Measurements from ENCODE around the gene RBM4.

Gene RBM4

DNA sequence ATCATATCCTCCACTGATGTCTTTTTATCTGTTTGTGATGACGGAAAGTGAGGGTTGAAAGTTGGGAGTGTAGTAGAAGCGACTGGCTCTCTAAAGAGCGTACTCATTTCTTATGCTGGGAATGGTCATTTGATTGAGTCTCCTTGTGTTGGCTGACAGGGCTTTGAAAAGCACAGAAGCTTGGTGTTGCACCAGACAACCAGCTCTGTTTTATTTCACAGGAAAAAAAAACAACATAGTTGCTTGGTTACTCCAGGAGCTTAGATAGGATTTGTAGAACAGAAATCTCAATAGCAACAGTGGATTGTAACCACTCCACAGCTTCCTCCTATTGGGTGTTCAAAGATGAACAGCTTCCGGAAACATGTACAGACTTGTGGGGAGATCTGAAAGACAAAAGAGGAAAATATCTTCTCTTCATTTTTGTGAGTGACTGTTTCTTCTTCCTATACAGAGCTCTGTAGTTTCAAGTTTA lies 19.4 kb upstream of the RBM4 start:
- TF ChIP-seq, protein P1, sequence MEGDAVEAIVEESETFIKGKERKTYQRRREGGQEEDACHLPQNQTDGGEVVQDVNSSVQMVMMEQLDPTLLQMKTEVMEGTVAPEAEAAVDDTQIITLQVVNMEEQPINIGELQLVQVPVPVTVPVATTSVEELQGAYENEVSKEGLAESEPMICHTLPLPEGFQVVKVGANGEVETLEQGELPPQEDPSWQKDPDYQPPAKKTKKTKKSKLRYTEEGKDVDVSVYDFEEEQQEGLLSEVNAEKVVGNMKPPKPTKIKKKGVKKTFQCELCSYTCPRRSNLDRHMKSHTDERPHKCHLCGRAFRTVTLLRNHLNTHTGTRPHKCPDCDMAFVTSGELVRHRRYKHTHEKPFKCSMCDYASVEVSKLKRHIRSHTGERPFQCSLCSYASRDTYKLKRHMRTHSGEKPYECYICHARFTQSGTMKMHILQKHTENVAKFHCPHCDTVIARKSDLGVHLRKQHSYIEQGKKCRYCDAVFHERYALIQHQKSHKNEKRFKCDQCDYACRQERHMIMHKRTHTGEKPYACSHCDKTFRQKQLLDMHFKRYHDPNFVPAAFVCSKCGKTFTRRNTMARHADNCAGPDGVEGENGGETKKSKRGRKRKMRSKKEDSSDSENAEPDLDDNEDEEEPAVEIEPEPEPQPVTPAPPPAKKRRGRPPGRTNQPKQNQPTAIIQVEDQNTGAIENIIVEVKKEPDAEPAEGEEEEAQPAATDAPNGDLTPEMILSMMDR (conservative IDR thresholded peaks at IDR 0.05; ENCODE audit: low read depth, low read length): no peak
- peak overlapping the region; percentile 97 for H3K4me3 ChIP-seq (ENCODE audit: low read depth, low read length)
- peak; percentile 85 for DNase-seq (ENCODE audit: low read depth)

DNA sequence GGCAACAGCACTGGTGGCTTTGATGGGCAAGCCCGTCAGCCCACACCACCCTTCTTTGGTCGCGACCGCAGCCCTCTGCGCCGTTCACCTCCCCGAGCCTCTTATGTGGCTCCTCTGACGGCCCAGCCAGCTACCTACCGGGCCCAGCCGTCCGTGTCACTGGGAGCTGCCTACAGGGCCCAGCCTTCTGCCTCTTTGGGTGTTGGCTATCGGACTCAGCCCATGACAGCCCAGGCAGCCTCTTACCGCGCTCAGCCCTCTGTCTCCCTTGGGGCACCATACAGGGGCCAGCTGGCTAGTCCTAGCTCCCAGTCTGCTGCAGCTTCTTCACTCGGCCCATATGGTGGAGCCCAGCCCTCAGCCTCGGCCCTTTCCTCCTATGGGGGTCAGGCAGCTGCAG lies 14.1 kb upstream of the RBM4 start:
- TF ChIP-seq, protein P1 (conservative IDR thresholded peaks at IDR 0.05; ENCODE audit: low read depth, low read length): no peak
- no peak for DNase-seq (ENCODE audit: low read depth)
- no peak overlapping the region for H3K4me3 ChIP-seq (ENCODE audit: low read depth, low read length)

DNA sequence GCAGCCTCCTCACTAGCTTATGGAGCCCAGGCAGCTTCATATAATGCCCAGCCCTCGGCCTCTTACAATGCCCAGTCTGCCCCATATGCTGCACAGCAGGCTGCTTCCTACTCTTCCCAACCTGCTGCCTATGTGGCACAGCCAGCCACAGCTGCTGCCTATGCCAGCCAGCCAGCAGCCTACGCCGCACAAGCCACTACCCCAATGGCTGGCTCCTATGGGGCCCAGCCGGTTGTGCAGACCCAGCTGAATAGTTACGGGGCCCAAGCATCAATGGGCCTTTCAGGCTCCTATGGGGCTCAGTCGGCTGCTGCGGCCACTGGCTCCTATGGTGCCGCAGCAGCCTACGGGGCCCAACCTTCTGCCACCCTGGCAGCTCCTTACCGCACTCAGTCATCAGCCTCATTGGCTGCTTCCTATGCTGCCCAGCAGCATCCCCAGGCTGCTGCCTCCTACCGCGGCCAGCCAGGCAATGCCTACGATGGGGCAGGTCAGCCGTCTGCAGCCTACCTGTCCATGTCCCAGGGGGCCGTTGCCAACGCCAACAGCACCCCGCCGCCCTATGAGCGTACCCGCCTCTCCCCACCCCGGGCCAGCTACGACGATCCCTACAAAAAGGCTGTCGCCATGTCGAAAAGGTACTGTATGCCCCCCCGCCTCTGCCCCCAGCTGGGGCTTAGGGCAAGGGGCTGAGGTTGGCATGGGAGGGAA lies 13.3 kb upstream of the RBM4 start:
- DNase-seq (ENCODE audit: low read depth): no peak
- TF ChIP-seq, protein P1 (conservative IDR thresholded peaks at IDR 0.05; ENCODE audit: low read depth, low read length): no peak

DNA sequence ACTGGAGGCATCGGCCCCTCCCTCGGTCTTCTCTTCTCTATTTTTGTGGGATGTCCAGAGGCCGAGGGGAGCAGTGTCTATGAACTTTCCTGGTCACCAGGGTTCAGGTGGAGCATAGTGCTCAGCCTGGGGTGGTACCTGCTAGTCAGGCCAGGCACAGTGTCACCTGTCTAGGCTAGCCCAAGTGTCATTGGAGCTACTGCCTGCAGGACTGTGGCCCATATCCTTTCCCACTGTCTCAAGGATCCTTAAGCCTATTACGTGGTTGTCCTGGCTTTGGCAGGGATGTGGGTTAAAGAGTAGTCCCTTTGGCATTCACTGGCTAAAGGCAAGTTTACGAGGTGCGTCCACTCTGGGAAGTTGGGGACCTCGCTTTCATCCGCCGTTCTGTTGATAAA lies 12.8 kb upstream of the RBM4 start:
- TF ChIP-seq, protein P1 (conservative IDR thresholded peaks at IDR 0.05; ENCODE audit: low read depth, low read length): no peak
- DNase-seq (ENCODE audit: low read depth): no peak
- H3K4me3 ChIP-seq (ENCODE audit: low read depth, low read length): no peak overlapping the region

More for the DNA sequence above, 13.3 kb upstream of the RBM4 start:
- no peak overlapping the region for H3K4me3 ChIP-seq (ENCODE audit: low read depth, low read length)

DNA sequence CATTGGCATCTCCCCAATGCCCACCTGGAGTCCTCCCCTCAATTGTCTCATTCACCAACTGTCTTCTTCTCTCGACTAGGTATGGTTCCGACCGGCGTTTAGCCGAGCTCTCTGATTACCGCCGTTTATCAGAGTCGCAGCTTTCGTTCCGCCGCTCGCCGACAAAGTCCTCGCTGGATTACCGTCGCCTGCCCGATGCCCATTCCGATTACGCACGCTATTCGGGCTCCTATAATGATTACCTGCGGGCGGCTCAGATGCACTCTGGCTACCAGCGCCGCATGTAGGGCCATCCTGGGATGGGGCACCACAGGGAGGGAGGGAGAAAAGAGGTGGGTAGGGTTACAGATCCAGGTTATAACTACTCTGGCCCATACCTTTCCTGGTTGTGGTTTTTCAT lies 12.1 kb upstream of the RBM4 start:
- DNase-seq (ENCODE audit: low read depth): no peak
- TF ChIP-seq, protein P1 (conservative IDR thresholded peaks at IDR 0.05; ENCODE audit: low read depth, low read length): no peak
- no peak overlapping the region for H3K4me3 ChIP-seq (ENCODE audit: low read depth, low read length)

DNA sequence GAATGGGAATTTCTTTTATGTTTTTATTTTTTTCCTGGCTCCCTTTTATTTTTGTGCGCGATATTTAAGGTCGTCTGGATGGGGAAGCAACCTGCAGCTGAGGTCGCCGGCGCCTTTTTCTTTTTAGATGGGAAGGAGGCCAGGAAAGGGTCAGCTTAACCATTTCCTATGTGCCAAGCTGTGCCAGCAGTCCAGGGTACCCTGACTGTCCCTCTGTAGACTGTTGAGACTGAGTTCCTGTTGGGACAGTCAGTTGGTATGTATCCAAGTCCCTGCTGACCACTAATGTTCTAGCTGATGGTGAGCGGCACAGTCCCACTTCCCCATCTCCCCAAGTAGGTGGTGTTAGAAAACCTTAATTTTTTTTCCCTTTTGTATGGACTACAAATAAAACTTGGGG lies 11.6 kb upstream of the RBM4 start:
- no peak overlapping the region for H3K4me3 ChIP-seq (ENCODE audit: low read depth, low read length)
- TF ChIP-seq, protein P1 (conservative IDR thresholded peaks at IDR 0.05; ENCODE audit: low read depth, low read length): no peak
- no peak for DNase-seq (ENCODE audit: low read depth)

DNA sequence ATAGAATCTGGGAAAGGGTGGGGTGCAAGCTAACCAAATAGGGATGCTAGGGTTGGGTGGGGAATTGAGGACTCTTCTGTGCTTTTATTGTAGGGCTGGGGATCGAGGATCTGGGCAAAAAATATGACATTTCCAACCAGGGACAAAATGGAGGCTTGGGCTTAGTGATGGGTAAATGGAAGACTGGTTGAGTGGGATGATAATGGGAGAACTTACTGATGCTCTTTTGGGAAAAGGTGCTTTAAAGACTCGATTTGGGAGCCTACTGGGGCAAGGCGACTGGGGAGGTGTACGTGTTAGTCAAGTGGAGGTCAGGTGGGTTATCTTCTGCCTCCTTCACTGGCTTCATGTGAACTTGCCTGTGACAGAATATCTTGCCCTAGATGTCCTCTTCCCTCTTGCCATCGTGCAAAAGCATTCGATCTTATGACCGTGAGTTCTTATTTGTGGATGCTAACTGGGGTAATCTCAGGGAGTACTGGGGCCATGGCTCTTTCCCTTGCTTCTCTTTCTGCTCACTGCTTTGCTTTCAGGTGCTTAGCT lies 10.4 kb upstream of the RBM4 start:
- H3K4me3 ChIP-seq (ENCODE audit: low read depth, low read length): no peak overlapping the region
- TF ChIP-seq, protein P1 (conservative IDR thresholded peaks at IDR 0.05; ENCODE audit: low read depth, low read length): no peak
- no peak for DNase-seq (ENCODE audit: low read depth)

Data from choroid plexus epithelial cell (primary cell).